ENCODE results near the gene SPRED2.
A peak's percentile ranks its signal among the peaks of the same experiment; 100 is the strongest.

The SPRED2 gene

GRCh38 chr2:65407240-65407639, 25.2 kb downstream of the SPRED2 start:
- TF ChIP-seq POLR2A (IDR thresholded peaks at IDR 0.05; ENCODE audit: low read depth, low read length) (no peak), TAF1 (IDR thresholded peaks at IDR 0.05; ENCODE audit: borderline replicate concordance, low read depth, low read length) (no peak), POLR2AphosphoS5 (IDR thresholded peaks at IDR 0.05; ENCODE audit: low read depth, low read length) (no peak)
- DNase-seq (ENCODE audit: insufficient read length) (no peak), FAIRE-seq (peak; percentile 21)

DNA sequence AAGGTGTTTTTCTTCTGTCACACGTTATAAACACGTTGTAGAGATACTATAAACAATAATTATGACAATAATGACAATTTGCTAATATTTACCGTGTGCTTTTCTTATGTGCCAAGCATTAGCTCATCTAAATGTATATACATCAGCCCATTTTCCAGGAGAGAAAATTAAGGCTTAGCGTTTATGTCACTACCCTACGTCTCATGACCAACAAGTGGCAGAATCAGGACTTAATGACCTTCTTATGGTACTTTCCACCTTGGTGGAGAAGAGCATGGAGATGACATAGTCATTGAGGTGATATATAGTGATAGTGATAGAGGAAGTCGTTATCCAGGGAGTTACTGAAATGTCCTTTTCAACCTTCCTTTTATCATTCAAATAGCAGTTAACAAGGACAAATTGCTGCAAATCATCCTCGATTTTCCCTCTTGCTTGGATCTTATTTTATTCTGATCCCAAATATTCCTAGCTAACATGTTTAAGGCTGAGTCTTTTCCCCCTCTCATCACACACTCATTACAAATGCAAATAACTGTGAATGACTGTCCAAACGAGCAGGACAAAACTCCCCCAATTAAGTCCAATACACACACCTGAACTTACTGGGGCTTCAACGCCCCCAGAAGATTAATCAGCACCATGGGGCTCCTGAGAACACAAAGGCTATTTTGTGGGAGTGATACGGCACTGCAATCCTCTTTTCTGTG, 27.3 kb downstream of the SPRED2 start:
- DNase-seq (ENCODE audit: insufficient read length) (no peak), FAIRE-seq (peak; percentile 40)
- TF ChIP-seq TAF1 (IDR thresholded peaks at IDR 0.05; ENCODE audit: borderline replicate concordance, low read depth, low read length) (no peak), POLR2A (IDR thresholded peaks at IDR 0.05; ENCODE audit: low read depth, low read length) (no peak), POLR2AphosphoS5 (IDR thresholded peaks at IDR 0.05; ENCODE audit: low read depth, low read length) (no peak)

GRCh38 chr2:65403529-65403915, 28.9 kb downstream of the SPRED2 start:
- no peak for FAIRE-seq
- no peak for DNase-seq (ENCODE audit: insufficient read length)
- TF ChIP-seq TAF1 (IDR thresholded peaks at IDR 0.05; ENCODE audit: borderline replicate concordance, low read depth, low read length) (no peak), POLR2AphosphoS5 (IDR thresholded peaks at IDR 0.05; ENCODE audit: low read depth, low read length) (no peak), POLR2A (IDR thresholded peaks at IDR 0.05; ENCODE audit: low read depth, low read length) (no peak)

- no peak for FAIRE-seq
Observed at GRCh38 chr2:65402780-65403528, 29.4 kb downstream of the SPRED2 start.

GRCh38 chr2:65402323-65402722, 30.1 kb downstream of the SPRED2 start:
- FAIRE-seq (no peak), DNase-seq (ENCODE audit: insufficient read length) (no peak)
- TF ChIP-seq POLR2AphosphoS5 (IDR thresholded peaks at IDR 0.05; ENCODE audit: low read depth, low read length) = no peak

More at GRCh38 chr2:65402780-65403528, 29.4 kb downstream of the SPRED2 start:
- DNase-seq (ENCODE audit: insufficient read length) = no peak
- TF ChIP-seq TAF1 (IDR thresholded peaks at IDR 0.05; ENCODE audit: borderline replicate concordance, low read depth, low read length) (no peak), POLR2A (IDR thresholded peaks at IDR 0.05; ENCODE audit: low read depth, low read length) (no peak), POLR2AphosphoS5 (IDR thresholded peaks at IDR 0.05; ENCODE audit: low read depth, low read length) (no peak)

- DNase-seq (ENCODE audit: insufficient read length) (no peak), FAIRE-seq (no peak)
- TF ChIP-seq POLR2AphosphoS5 (IDR thresholded peaks at IDR 0.05; ENCODE audit: low read depth, low read length) (no peak), TAF1 (IDR thresholded peaks at IDR 0.05; ENCODE audit: borderline replicate concordance, low read depth, low read length) (no peak), POLR2A (IDR thresholded peaks at IDR 0.05; ENCODE audit: low read depth, low read length) (no peak)
Observed at GRCh38 chr2:65397122-65397521, 35.3 kb downstream of the SPRED2 start.

DNA sequence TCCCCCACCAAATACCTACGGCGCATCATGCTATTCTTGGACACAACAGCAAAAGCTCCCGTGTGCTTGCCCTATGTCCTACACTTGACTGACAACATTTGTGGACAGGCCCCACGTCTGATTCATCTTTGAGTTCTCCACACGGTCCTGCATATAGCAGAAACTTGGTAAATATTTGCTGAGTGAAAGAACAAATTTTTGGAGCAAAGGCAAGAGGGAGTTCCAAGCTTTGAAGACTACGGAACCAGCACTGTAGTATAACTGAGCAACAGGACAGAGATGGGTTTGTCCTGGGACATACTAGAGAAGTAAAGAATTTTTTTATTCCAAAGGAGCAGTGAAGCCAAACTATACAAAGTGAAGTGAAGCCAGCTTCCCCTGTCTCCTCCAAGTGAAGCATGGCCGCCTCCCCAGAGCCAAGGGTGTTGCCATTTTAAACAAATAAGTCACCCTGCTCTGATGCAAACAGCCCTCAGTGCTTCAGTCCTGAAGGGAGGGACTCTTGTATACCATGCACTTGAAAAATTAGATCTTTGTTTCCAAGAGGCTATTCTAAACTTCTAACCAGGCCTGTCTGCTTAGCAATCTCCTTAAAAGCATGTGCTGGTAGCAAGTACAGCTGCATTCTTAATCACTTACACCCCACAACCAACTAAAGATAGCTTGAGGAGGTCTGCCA, 35.9 kb downstream of the SPRED2 start:
- no peak for DNase-seq (ENCODE audit: insufficient read length)
- TF ChIP-seq TAF1 (IDR thresholded peaks at IDR 0.05; ENCODE audit: borderline replicate concordance, low read depth, low read length) (no peak), POLR2AphosphoS5 (IDR thresholded peaks at IDR 0.05; ENCODE audit: low read depth, low read length) (no peak), POLR2A (IDR thresholded peaks at IDR 0.05; ENCODE audit: low read depth, low read length) (no peak)
- FAIRE-seq = no peak

- DNase-seq (ENCODE audit: insufficient read length) (no peak), FAIRE-seq (no peak)
- TF ChIP-seq POLR2A (IDR thresholded peaks at IDR 0.05; ENCODE audit: low read depth, low read length) (no peak), TAF1 (IDR thresholded peaks at IDR 0.05; ENCODE audit: borderline replicate concordance, low read depth, low read length) (no peak), POLR2AphosphoS5 (IDR thresholded peaks at IDR 0.05; ENCODE audit: low read depth, low read length) (no peak)
Observed at GRCh38 chr2:65395621-65396347, 36.6 kb downstream of the SPRED2 start.

DNA sequence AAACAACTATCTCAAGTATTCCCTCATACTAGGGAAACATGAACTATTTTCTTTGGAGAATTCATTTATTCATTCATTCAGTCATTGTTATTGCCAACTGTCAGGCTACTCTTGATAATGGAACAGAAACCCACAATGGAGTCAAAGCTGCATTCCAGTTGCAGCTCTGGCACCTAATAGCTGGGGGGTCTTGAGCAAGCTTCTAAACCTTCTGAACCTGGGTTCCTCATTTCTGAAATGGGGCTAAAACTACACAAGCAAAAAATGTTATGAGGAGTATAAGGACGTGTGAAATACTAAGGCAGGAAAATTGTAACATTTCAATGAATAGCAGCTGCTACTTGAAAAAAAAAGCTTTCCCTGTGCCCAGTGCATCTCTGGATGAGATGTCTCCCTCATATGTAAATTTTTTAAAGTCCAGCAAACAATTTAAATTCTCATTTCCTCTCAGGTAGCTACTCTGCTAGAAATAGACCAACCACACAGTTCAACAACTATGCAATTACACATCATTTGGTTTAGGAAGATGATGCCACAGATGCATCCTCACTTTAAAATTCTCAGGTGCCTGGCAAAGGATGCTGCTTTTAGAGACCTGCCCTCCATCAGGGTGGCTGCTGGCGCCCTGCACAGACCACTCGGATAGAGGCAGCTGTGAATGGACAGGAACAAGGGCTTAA, 38.5 kb downstream of the SPRED2 start:
- TF ChIP-seq POLR2A (IDR thresholded peaks at IDR 0.05; ENCODE audit: low read depth, low read length) (no peak), POLR2AphosphoS5 (IDR thresholded peaks at IDR 0.05; ENCODE audit: low read depth, low read length) (no peak), TAF1 (IDR thresholded peaks at IDR 0.05; ENCODE audit: borderline replicate concordance, low read depth, low read length) (no peak)
- no peak for DNase-seq (ENCODE audit: insufficient read length)
- FAIRE-seq = peak; percentile 68

GRCh38 chr2:65393046-65393445, 39.4 kb downstream of the SPRED2 start:
- FAIRE-seq = no peak
- no peak for TF ChIP-seq POLR2AphosphoS5 (IDR thresholded peaks at IDR 0.05; ENCODE audit: low read depth, low read length)
- no peak for TF ChIP-seq TAF1 (IDR thresholded peaks at IDR 0.05; ENCODE audit: borderline replicate concordance, low read depth, low read length)
- TF ChIP-seq POLR2A (IDR thresholded peaks at IDR 0.05; ENCODE audit: low read depth, low read length) = no peak
- DNase-seq (ENCODE audit: insufficient read length) = no peak

DNA sequence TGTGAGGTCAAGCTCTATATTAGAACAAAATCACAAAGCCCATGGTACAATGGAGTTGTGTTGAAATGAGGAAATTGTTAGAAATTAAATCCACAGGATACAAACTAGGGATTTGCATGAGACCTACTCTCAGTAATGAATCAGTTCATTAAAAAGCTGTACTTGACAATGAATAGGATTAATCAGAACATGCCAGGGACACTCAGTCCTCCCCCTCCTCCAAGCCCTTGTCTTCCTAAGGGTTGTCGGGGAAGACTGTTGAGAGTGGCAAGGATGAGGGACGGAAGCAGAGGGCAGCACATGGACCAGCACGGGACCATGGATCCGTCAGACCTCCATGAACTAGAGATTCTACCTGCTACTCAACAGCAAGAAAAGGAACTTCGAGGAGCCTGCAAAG, 39.8 kb downstream of the SPRED2 start:
- TF ChIP-seq POLR2A (IDR thresholded peaks at IDR 0.05; ENCODE audit: low read depth, low read length) = no peak
- TF ChIP-seq TAF1 (IDR thresholded peaks at IDR 0.05; ENCODE audit: borderline replicate concordance, low read depth, low read length) = no peak
- TF ChIP-seq POLR2AphosphoS5 (IDR thresholded peaks at IDR 0.05; ENCODE audit: low read depth, low read length) = no peak
- DNase-seq (ENCODE audit: insufficient read length) (no peak), FAIRE-seq (no peak)
